ENCODE data around the gene RNF213.

GRCh38 chr17:80263253-80264204 lies 2.9 kb downstream of the RNF213 start:
- TF ChIP-seq, protein P1, sequence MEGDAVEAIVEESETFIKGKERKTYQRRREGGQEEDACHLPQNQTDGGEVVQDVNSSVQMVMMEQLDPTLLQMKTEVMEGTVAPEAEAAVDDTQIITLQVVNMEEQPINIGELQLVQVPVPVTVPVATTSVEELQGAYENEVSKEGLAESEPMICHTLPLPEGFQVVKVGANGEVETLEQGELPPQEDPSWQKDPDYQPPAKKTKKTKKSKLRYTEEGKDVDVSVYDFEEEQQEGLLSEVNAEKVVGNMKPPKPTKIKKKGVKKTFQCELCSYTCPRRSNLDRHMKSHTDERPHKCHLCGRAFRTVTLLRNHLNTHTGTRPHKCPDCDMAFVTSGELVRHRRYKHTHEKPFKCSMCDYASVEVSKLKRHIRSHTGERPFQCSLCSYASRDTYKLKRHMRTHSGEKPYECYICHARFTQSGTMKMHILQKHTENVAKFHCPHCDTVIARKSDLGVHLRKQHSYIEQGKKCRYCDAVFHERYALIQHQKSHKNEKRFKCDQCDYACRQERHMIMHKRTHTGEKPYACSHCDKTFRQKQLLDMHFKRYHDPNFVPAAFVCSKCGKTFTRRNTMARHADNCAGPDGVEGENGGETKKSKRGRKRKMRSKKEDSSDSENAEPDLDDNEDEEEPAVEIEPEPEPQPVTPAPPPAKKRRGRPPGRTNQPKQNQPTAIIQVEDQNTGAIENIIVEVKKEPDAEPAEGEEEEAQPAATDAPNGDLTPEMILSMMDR (IDR thresholded peaks at IDR 0.05): no peak
- TF ChIP-seq EP300 (IDR thresholded peaks at IDR 0.05): no peak
- no peak for TF ChIP-seq POLR2AphosphoS5 (IDR thresholded peaks at IDR 0.05)
